ENCODE results near the gene BCR. TPM values are rescaled to one million over a fixed set of nuclear protein-coding genes. Genes with fewer than 3 reads are reported as not detected.
A peak's percentile ranks its signal among the peaks of the same experiment; 100 is the strongest.

BCR gene
- total and polyA plus RNA-seq, 2 donors: 17.9 to 22.8 TPM

DNA sequence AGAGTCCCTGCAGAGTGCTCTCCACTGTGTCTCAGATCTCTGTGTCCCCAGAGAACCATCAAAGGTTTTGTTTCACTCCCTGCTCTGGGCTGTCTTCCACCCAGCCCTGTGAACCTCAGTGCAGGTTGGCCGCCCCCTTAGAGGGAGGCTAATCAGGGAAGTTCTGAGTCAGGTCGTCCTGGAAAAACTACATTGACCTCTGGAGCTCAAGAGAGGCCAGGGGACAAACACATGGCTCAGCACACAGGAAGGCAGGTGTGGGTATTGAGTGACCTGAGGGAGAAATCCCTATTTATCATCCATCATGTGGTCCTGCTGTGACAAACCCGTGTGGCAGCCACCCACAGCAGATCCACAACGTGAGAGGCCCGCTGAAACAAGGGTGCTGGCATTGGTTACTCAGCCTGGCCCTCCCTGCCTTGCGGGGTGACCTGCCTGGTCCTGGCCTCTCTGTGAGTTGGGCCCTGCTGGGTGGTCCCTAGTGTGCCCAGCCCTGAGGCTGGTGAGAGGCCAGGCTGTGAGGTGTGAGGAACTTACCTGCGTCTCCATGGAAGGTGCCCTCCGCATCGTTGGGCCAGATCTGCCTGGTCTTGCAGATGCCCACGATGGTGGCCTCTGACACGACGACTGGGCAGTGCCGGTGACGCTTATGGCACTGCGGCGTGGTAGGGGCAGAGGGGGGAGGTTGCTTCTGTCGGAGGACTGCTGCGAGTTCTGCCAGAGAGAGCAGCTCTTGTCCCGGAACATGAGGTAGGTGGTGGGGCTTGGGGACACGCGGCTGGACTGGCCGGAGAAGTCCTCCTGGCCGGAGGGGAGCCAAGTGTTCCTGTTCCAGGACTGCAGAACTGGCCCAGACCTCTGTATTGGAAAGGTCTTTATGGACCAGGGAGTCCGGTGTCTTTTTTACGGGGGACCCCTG lies 669 bp upstream of the BCR start:
- peak in 1 of 9 donors; percentile 37 for DNase-seq (ENCODE audit: low read depth in 6 of 9, low spot score in 9 of 9)
- H3K9me3 ChIP-seq (ENCODE audit: control insufficient read depth in 2 of 2, insufficient read depth in 1 of 2, low read length in 1 of 2): peaks cover 3 to 26% of the 10 kb centered on the region in 2 donors
- peaks cover 23 to 52% of the 10 kb centered on the region in 2 donors for H3K4me1 ChIP-seq (ENCODE audit: control insufficient read depth in 2 of 2, insufficient read depth in 2 of 2, low read length in 2 of 2)
- peaks cover 0 to under 1% of the 10 kb centered on the region in 2 donors for H3K36me3 ChIP-seq (ENCODE audit: control insufficient read depth in 2 of 2, insufficient read depth in 2 of 2, low read length in 1 of 2)
- H3K27me3 ChIP-seq (ENCODE audit: control insufficient read depth in 2 of 2, insufficient read depth in 1 of 2, low read length in 1 of 2): peaks cover 0 to 19% of the 10 kb centered on the region in 2 donors
- 66% methylated on average over 25 of the region's 25 CpGs for WGBS
- H3K4me3 ChIP-seq (ENCODE audit: low read length in 2 of 2): peak overlapping the region in 1 of 2 donors; percentile 64
- H3K27ac ChIP-seq (ENCODE audit: low read depth in 1 of 2, low read length in 1 of 2): no peak overlapping the region

DNA sequence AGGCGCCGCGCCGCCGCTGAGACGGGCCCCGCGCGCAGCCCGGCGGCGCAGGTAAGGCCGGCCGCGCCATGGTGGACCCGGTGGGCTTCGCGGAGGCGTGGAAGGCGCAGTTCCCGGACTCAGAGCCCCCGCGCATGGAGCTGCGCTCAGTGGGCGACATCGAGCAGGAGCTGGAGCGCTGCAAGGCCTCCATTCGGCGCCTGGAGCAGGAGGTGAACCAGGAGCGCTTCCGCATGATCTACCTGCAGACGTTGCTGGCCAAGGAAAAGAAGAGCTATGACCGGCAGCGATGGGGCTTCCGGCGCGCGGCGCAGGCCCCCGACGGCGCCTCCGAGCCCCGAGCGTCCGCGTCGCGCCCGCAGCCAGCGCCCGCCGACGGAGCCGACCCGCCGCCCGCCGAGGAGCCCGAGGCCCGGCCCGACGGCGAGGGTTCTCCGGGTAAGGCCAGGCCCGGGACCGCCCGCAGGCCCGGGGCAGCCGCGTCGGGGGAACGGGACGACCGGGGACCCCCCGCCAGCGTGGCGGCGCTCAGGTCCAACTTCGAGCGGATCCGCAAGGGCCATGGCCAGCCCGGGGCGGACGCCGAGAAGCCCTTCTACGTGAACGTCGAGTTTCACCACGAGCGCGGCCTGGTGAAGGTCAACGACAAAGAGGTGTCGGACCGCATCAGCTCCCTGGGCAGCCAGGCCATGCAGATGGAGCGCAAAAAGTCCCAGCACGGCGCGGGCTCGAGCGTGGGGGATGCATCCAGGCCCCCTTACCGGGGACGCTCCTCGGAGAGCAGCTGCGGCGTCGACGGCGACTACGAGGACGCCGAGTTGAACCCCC lies 798 bp downstream of the BCR start:
- peaks cover 3 to 16% of the 10 kb centered on the region in 2 donors for H3K9me3 ChIP-seq (ENCODE audit: control insufficient read depth in 2 of 2, insufficient read depth in 1 of 2, low read length in 1 of 2)
- DNase-seq (ENCODE audit: low read depth in 6 of 9, low spot score in 9 of 9): peak in 3 of 9 donors; percentile 31 to 59 (median 49)
- H3K27ac ChIP-seq (ENCODE audit: low read depth in 1 of 2, low read length in 1 of 2): peak overlapping the region in 1 of 2 donors; percentile 53
- H3K4me3 ChIP-seq (ENCODE audit: low read length in 2 of 2): peak overlapping the region; percentile 64 to 65
- WGBS: 1% methylated on average over 112 of the region's 112 CpGs
- peaks cover 0 to 19% of the 10 kb centered on the region in 2 donors for H3K27me3 ChIP-seq (ENCODE audit: control insufficient read depth in 2 of 2, insufficient read depth in 1 of 2, low read length in 1 of 2)
- H3K36me3 ChIP-seq (ENCODE audit: control insufficient read depth in 2 of 2, insufficient read depth in 2 of 2, low read length in 1 of 2): peaks cover 0 to 4% of the 10 kb centered on the region in 2 donors
- peaks cover 26 to 60% of the 10 kb centered on the region in 2 donors for H3K4me1 ChIP-seq (ENCODE audit: control insufficient read depth in 2 of 2, insufficient read depth in 2 of 2, low read length in 2 of 2)

DNA sequence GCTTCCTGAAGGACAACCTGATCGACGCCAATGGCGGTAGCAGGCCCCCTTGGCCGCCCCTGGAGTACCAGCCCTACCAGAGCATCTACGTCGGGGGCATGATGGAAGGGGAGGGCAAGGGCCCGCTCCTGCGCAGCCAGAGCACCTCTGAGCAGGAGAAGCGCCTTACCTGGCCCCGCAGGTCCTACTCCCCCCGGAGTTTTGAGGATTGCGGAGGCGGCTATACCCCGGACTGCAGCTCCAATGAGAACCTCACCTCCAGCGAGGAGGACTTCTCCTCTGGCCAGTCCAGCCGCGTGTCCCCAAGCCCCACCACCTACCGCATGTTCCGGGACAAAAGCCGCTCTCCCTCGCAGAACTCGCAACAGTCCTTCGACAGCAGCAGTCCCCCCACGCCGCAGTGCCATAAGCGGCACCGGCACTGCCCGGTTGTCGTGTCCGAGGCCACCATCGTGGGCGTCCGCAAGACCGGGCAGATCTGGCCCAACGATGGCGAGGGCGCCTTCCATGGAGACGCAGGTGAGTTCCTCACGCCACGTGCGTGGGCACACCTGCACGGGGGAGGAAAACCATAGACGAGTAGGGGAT lies 1.5 kb downstream of the BCR start:
- Histone ChIP-seq H3K36me3 (ENCODE audit: control insufficient read depth in 2 of 2, insufficient read depth in 2 of 2, low read length in 1 of 2) (peaks cover 3 to 4% of the 10 kb centered on the region in 2 donors), H3K4me1 (ENCODE audit: control insufficient read depth in 2 of 2, insufficient read depth in 2 of 2, low read length in 2 of 2) (peaks cover 26 to 60% of the 10 kb centered on the region in 2 donors), H3K27me3 (ENCODE audit: control insufficient read depth in 2 of 2, insufficient read depth in 1 of 2, low read length in 1 of 2) (peaks cover 0 to 19% of the 10 kb centered on the region in 2 donors), H3K9me3 (ENCODE audit: control insufficient read depth in 2 of 2, insufficient read depth in 1 of 2, low read length in 1 of 2) (peaks cover 0 to 9% of the 10 kb centered on the region in 2 donors), H3K27ac (ENCODE audit: low read depth in 1 of 2, low read length in 1 of 2) (no peak overlapping the region), H3K4me3 (ENCODE audit: low read length in 2 of 2) (peak overlapping the region; percentile 55 to 64)
- WGBS: 2% methylated on average over 43 of the region's 43 CpGs
- DNase-seq (ENCODE audit: low read depth in 6 of 9, low spot score in 9 of 9): peak in 2 of 9 donors; percentile 16 to 35

DNA sequence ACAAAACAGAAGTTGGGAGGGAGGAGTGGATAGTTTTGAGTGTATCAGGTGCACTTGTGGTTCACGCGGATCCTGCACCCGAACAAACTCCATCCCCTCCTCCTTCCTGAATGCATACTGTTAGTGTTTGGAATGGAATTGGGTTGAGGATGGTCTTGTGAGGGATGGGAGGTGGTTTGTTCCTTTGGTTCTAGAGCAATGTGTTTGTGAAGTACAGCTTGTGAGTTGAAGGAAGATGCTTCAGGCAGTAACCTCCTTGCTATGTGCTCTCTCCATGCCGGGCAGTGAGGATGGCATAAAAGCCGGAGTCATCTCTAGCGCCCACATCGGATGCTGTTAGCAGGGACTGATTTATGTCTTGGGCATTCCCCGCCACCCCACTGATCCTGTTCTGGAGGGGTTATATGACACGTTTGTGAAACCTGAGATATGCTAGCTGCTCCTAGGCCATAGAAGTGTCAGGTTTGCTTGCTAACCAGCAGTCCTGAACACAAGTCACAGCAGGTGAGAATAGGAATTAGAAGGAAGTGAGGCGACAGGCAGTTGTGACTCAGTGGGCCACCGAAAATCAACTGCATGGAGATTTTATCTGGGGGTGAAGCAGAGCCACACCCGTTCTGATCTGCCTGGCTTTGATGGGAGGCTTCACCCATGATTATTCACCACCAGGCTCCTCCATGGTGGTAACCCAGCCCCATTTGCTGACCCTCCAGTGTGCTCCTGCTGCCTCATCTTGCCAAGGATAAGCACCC lies 2.2 kb downstream of the BCR start:
- Histone ChIP-seq H3K4me3 (ENCODE audit: low read length in 2 of 2) (peak overlapping the region; percentile 55 to 64), H3K9me3 (ENCODE audit: control insufficient read depth in 2 of 2, insufficient read depth in 1 of 2, low read length in 1 of 2) (peaks cover 0 to 3% of the 10 kb centered on the region in 2 donors), H3K36me3 (ENCODE audit: control insufficient read depth in 2 of 2, insufficient read depth in 2 of 2, low read length in 1 of 2) (peaks cover 4 to 6% of the 10 kb centered on the region in 2 donors), H3K4me1 (ENCODE audit: control insufficient read depth in 2 of 2, insufficient read depth in 2 of 2, low read length in 2 of 2) (peaks cover 26 to 63% of the 10 kb centered on the region in 2 donors), H3K27ac (ENCODE audit: low read depth in 1 of 2, low read length in 1 of 2) (peak overlapping the region in 1 of 2 donors; percentile 24), H3K27me3 (ENCODE audit: control insufficient read depth in 2 of 2, insufficient read depth in 1 of 2, low read length in 1 of 2) (peaks cover 0 to 19% of the 10 kb centered on the region in 2 donors)
- peak in 2 of 9 donors; percentile 24 to 60 for DNase-seq (ENCODE audit: low read depth in 6 of 9, low spot score in 9 of 9)
- WGBS: 5% methylated on average over 12 of the region's 12 CpGs

DNA sequence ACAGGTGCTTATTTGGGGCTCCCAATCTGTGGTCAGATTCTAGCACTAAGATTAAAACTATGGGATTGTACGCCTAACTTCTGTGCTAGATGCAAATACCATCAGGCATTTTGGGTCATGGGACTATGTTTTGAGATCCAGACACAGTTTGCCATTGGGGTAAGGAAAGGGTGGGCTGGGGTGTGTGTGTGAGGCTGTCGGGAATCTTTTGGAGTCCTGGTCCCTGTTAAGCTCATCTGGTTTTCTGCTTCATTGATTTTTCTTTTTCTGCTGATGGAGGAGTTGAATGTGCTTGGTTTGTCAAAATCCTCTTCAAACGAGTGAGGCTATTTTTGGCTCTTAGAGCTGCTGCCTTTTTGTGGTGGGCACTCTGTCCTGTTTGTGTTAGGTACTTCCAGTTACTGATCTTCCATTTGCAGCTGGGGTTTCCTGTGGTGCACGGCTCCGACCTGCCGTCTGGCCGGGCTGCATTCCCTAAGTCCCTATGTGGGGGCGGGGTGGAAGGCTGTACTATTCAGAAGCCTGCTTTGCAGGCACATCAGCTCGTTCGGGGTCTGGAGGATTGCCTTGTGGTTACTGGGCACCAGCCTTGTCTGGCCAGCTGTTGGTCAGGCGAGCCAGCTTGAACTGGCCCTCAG lies 2.9 kb downstream of the BCR start:
- Histone ChIP-seq H3K27ac (ENCODE audit: low read depth in 1 of 2, low read length in 1 of 2) (peak overlapping the region in 1 of 2 donors; percentile 24), H3K27me3 (ENCODE audit: control insufficient read depth in 2 of 2, insufficient read depth in 1 of 2, low read length in 1 of 2) (peaks cover 0 to 19% of the 10 kb centered on the region in 2 donors), H3K9me3 (ENCODE audit: control insufficient read depth in 2 of 2, insufficient read depth in 1 of 2, low read length in 1 of 2) (peaks cover 0 to 3% of the 10 kb centered on the region in 2 donors), H3K4me3 (ENCODE audit: low read length in 2 of 2) (peak overlapping the region; percentile 55 to 64), H3K4me1 (ENCODE audit: control insufficient read depth in 2 of 2, insufficient read depth in 2 of 2, low read length in 2 of 2) (peaks cover 26 to 67% of the 10 kb centered on the region in 2 donors), H3K36me3 (ENCODE audit: control insufficient read depth in 2 of 2, insufficient read depth in 2 of 2, low read length in 1 of 2) (peaks cover 4 to 9% of the 10 kb centered on the region in 2 donors)
- WGBS: 6% methylated on average over 11 of the region's 11 CpGs
- peak in 2 of 9 donors; percentile 21 to 30 for DNase-seq (ENCODE audit: low read depth in 6 of 9, low spot score in 9 of 9)

DNA sequence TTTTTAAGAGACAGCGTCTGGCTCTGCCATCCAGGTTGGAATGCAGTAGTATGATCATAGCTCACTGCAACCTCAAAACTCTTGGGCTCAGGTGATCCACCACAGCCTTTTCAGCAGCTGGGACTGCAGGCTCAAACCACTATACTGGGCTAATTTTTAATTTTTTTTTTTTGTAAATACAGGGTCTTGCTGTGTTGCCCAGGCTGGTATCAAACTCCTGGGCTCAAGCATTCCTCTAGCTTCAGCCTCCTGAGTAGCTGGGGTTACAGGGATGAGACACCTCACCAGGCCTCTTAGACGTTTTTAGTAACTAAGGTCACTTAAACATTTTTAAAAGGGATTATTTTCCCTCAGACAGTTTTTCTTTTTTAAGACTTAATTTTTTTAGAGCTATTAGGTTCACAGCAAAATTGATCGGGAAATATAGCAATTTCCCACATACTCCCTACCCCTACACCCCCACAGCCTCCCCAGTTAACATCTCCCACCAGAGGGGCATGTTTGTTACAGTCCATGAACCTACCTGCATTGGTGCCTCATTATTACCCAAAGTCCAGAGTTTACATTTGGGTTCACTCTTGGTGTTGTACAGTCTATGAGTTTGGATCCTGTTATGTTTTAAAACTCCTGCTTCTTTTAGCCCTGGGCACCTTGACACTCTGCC lies 3.9 kb downstream of the BCR start:
- Histone ChIP-seq H3K27me3 (ENCODE audit: control insufficient read depth in 2 of 2, insufficient read depth in 1 of 2, low read length in 1 of 2) (peaks cover 0 to 19% of the 10 kb centered on the region in 2 donors), H3K4me1 (ENCODE audit: control insufficient read depth in 2 of 2, insufficient read depth in 2 of 2, low read length in 2 of 2) (peaks cover 26 to 64% of the 10 kb centered on the region in 2 donors), H3K4me3 (ENCODE audit: low read length in 2 of 2) (no peak overlapping the region), H3K27ac (ENCODE audit: low read depth in 1 of 2, low read length in 1 of 2) (no peak overlapping the region), H3K9me3 (ENCODE audit: control insufficient read depth in 2 of 2, insufficient read depth in 1 of 2, low read length in 1 of 2) (peaks cover 0 to 3% of the 10 kb centered on the region in 2 donors), H3K36me3 (ENCODE audit: control insufficient read depth in 2 of 2, insufficient read depth in 2 of 2, low read length in 1 of 2) (peaks cover 4 to 9% of the 10 kb centered on the region in 2 donors)
- DNase-seq (ENCODE audit: low read depth in 6 of 9, low spot score in 9 of 9): no peak
- 50% methylated on average over 3 of the region's 3 CpGs for WGBS

DNA sequence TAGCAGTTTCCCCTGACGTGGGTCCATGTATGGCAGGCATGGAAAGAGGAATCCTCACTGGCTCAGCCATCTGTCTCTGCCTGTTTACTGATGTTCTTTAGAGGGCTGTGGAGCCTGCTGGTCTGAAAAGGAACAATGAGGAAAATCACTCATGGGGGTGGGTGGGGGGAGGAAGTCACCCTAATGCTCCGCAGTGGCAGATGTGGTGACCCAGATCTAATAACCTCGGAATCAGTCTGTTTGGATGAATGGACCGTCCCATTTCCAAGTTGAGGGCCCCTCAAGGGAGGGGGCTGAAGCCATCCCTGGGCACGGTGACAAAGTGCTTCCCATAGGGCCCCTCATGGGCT lies 4.4 kb downstream of the BCR start:
- Histone ChIP-seq H3K4me1 (ENCODE audit: control insufficient read depth in 2 of 2, insufficient read depth in 2 of 2, low read length in 2 of 2) (peaks cover 27 to 61% of the 10 kb centered on the region in 2 donors), H3K4me3 (ENCODE audit: low read length in 2 of 2) (no peak overlapping the region), H3K36me3 (ENCODE audit: control insufficient read depth in 2 of 2, insufficient read depth in 2 of 2, low read length in 1 of 2) (peaks cover 5 to 10% of the 10 kb centered on the region in 2 donors), H3K27ac (ENCODE audit: low read depth in 1 of 2, low read length in 1 of 2) (no peak overlapping the region), H3K9me3 (ENCODE audit: control insufficient read depth in 2 of 2, insufficient read depth in 1 of 2, low read length in 1 of 2) (peaks cover 0 to 3% of the 10 kb centered on the region in 2 donors), H3K27me3 (ENCODE audit: control insufficient read depth in 2 of 2, insufficient read depth in 1 of 2, low read length in 1 of 2) (peaks cover 0 to 16% of the 10 kb centered on the region in 2 donors)
- WGBS: 54% methylated on average over 5 of the region's 5 CpGs
- DNase-seq (ENCODE audit: low read depth in 6 of 9, low spot score in 9 of 9): no peak
